ENCODE data around the gene RPS19.

The RPS19 gene

DNA sequence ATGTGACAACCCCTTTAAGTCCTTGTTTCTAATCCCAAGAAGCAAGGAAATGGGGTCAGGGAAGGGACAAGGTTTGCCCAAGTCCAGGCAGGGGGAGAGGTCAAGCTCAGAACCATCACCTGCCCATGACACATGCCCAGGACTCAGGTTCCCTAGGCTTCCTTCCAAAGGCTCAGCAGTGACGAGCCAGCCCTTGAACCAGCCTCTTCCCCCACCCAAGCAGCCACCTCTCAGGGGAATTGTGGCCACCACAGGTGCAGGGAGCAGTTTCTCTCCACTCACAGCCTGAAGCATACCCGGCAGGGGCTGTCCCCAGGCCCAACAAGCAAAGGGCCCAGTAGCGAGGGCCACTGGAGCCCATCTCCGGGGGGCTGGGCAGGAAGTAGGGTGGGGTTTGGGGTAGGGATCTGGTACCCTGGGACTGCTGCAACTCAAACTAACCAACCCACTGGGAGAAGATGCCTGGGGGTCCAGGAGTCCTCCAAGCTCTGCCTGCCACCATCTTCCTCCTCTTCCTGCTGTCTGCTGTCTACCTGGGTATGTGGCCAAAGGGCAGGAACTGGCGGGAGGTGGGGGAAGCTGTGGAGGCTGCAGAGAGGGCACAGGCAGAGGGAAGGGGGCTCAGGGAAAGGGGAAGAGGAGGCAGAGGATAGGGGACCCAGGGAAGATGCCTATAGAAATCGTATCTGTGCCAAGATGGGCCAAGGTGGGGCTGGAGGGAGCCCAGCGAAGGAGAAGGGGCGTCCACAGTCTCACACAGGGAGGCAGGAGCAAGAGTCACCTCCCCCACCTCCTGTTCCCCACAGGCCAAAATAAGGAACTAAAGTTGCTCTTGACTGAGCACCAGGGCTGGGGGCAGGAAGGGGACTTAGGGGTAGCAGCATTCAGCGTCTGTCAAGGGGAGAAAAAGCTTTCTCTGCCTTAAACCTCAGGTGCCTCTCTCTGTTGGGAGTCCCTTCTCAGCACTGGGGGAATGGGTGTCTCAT is 17.1 kb downstream of the RPS19 start, which contains the start of gene CD79A:
Gene CD79A (plus strand): TSS at position 433 of the 986 bp plus-strand sequence. CDS start 26 bp downstream, at position 459.
- H3K27me3 ChIP-seq, result no peaks in the 10 kb centered on the region
- peaks cover 0 to under 1% (median under 1%) of the 10 kb centered on the region in 4 donors for H3K4me1 ChIP-seq
- H3K36me3 ChIP-seq, result peaks cover 0 to 5% (median 0%) of the 10 kb centered on the region in 3 donors
- TF ChIP-seq, protein P1, sequence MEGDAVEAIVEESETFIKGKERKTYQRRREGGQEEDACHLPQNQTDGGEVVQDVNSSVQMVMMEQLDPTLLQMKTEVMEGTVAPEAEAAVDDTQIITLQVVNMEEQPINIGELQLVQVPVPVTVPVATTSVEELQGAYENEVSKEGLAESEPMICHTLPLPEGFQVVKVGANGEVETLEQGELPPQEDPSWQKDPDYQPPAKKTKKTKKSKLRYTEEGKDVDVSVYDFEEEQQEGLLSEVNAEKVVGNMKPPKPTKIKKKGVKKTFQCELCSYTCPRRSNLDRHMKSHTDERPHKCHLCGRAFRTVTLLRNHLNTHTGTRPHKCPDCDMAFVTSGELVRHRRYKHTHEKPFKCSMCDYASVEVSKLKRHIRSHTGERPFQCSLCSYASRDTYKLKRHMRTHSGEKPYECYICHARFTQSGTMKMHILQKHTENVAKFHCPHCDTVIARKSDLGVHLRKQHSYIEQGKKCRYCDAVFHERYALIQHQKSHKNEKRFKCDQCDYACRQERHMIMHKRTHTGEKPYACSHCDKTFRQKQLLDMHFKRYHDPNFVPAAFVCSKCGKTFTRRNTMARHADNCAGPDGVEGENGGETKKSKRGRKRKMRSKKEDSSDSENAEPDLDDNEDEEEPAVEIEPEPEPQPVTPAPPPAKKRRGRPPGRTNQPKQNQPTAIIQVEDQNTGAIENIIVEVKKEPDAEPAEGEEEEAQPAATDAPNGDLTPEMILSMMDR (IDR thresholded peaks at IDR 0.05), result no peak
- H3K4me3 ChIP-seq, result no peak within 1 kb of the TSS
- intact Hi-C loops (cut with DNase I; ENCODE audit: low total_unique reads), result no loop called here
- DNase-seq, result no peak
- H3K27ac ChIP-seq, result no peak within 1 kb of the TSS
- H3K9me3 ChIP-seq, result no peaks in the 10 kb centered on the region

DNA sequence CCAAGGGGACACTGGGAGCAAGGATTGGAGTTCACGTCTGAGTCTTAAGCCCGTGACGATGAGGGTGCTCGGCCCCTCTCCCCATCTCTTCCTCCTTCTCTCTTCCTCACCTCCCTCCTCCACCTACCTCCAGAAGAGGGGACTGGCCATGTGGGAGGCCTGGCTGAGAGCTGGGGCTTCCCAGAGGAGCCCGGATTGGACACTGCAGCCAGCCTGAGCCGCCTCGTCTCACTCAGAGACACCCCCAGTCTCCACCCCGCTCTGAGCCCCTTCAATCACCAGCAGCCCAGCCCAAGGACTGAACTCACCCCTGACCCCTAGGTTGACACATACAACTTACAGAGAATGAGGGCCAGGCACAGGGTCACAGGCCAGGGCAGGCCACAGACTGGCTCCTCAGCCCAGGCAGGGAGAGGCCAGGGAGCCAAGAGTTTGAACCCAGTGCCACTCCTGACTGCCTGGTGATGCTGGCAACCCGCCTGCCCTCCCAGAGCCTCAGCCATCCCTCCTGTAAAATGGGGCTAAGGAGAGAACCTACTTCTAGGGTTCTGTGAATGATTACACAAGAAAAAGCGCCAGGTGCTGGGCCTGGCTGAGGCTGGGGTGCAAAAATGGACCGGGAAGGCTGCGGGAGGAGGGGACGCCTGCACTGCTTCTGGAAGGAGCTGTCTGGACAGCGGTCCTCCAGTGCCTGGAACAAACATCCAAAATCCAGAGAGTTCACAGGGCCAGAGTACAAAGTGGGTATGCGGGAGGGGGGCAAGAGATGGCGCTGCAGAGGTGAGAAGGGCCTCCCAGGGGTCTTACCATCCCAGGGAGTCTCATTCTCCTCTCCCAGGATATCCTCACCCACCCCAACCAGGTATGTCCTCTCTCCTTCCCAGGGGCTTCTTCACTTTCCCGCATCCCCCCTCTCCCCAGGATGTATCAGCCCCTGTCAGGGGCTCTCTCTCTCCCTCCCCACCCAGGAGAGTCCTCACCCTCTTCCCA is 18.2 kb downstream of the RPS19 start:
- no peak overlapping the region for H3K27ac ChIP-seq

DNA sequence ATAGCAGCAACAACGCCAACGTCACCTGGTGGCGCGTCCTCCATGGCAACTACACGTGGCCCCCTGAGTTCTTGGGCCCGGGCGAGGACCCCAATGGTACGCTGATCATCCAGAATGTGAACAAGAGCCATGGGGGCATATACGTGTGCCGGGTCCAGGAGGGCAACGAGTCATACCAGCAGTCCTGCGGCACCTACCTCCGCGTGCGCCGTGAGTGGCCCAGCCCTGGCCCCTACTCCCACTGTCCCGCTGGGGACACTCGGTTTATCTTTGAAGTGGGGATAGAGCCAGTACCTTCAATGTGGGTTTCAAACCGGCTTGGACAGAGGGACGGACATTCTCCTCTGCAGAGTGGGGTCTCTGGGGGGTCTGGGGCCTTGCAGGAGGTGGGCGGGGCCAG is 19.0 kb downstream of the RPS19 start:
- intact Hi-C loops (cut with DNase I; ENCODE audit: low total_unique reads), result no loop called here
- H3K9me3 ChIP-seq, result no peaks in the 10 kb centered on the region
- no peaks in the 10 kb centered on the region for H3K27me3 ChIP-seq
- H3K4me1 ChIP-seq, result peaks cover 0 to 11% (median 3%) of the 10 kb centered on the region in 4 donors
- H3K36me3 ChIP-seq, result no peaks in the 10 kb centered on the region
- H3K27ac ChIP-seq, result no peak overlapping the region
- TF ChIP-seq, protein P1 (IDR thresholded peaks at IDR 0.05), result no peak
- DNase-seq, result no peak
- H3K4me3 ChIP-seq, result no peak overlapping the region

More for the DNA sequence above, 18.2 kb downstream of the RPS19 start:
- intact Hi-C loops (cut with DNase I; ENCODE audit: low total_unique reads), result no loop called here
- Histone ChIP-seq H3K4me3 (no peak overlapping the region), H3K9me3 (no peaks in the 10 kb centered on the region), H3K4me1 (peaks cover 0 to 11% (median 3%) of the 10 kb centered on the region in 4 donors), H3K27me3 (no peaks in the 10 kb centered on the region), H3K36me3 (no peaks in the 10 kb centered on the region)
- TF ChIP-seq, protein P1 (IDR thresholded peaks at IDR 0.05), result no peak
- DNase-seq, result no peak

DNA sequence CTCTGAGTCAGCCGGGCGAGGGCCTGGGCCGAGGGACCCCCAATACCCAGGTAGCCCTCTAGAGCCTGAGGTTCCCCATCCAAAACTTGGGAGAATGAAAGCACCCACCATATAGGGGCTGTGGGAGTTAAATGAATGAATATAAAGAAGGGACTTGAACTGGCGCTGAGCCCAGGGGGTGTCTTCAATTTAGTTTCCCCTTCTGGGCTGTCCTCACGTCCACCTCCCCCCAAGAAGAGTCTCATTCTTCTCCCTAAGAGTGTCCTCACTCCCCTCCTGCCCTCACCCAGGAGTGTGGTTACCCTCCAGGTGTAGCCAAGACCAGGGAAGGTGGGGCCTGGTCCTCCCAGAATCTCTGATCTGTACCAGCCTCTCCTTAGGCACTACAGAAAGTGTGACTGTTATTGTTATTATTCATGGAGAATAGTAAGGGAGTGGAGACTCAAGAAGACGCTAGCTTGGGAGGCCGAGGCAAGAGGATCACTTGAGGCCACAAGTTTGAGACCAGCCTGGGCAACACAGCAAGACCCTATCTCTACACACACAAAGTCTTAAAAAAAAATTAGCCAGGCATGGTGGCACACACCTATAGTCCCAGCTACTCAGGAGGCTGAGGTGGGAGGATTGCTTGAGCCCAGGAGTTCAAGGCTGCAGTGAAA is 19.7 kb downstream of the RPS19 start:
- TF ChIP-seq, protein P1 (IDR thresholded peaks at IDR 0.05), result no peak
- intact Hi-C loops (cut with DNase I; ENCODE audit: low total_unique reads), result loop anchor here (5.0 kb wide), 1 partner anchor 78 kb away; the partner anchor contains the start of gene RABAC1

DNA sequence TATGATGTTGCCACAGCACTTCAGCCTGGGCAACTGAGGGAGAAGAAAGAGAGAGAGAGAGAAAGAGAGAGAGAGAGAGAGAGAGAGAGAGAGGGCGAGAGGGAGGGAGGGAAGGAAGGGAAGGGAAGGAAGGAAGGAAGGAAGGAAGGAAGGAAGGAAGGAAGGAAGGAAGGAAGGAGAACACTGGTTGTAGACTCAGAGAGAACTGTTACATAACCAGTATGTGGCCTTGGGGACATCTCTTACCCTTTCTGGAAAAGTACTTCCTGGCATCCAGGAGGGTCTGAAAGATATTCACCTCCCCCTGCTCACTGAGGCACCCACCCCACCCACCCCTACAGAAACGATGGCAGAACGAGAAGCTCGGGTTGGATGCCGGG is 20.3 kb downstream of the RPS19 start:
- Histone ChIP-seq H3K4me1 (peaks cover 0 to 21% (median 11%) of the 10 kb centered on the region in 4 donors), H3K4me3 (no peak overlapping the region), H3K36me3 (no peaks in the 10 kb centered on the region), H3K9me3 (no peaks in the 10 kb centered on the region), H3K27ac (no peak overlapping the region), H3K27me3 (no peaks in the 10 kb centered on the region)
- intact Hi-C loops (cut with DNase I; ENCODE audit: low total_unique reads), result loop anchor here (5.0 kb wide), 1 partner anchor 77 kb away; the partner anchor contains the start of gene RABAC1
- DNase-seq, result no peak
- TF ChIP-seq, protein P1 (IDR thresholded peaks at IDR 0.05), result no peak

More for the DNA sequence above, 19.7 kb downstream of the RPS19 start:
- Histone ChIP-seq H3K4me3 (no peak overlapping the region), H3K27me3 (no peaks in the 10 kb centered on the region), H3K4me1 (peaks cover 0 to 15% (median 7%) of the 10 kb centered on the region in 4 donors), H3K36me3 (no peaks in the 10 kb centered on the region), H3K9me3 (no peaks in the 10 kb centered on the region), H3K27ac (no peak overlapping the region)
- DNase-seq, result no peak
